ENCODE measurements around the gene ARID2. TPM values are rescaled to one million over a fixed set of nuclear protein-coding genes. Genes with fewer than 3 reads are reported as not detected.

The ARID2 gene
- total RNA-seq, 4 donors from 2014 or later: 22.9 to 39.9 (median 33.8) TPM

DNA sequence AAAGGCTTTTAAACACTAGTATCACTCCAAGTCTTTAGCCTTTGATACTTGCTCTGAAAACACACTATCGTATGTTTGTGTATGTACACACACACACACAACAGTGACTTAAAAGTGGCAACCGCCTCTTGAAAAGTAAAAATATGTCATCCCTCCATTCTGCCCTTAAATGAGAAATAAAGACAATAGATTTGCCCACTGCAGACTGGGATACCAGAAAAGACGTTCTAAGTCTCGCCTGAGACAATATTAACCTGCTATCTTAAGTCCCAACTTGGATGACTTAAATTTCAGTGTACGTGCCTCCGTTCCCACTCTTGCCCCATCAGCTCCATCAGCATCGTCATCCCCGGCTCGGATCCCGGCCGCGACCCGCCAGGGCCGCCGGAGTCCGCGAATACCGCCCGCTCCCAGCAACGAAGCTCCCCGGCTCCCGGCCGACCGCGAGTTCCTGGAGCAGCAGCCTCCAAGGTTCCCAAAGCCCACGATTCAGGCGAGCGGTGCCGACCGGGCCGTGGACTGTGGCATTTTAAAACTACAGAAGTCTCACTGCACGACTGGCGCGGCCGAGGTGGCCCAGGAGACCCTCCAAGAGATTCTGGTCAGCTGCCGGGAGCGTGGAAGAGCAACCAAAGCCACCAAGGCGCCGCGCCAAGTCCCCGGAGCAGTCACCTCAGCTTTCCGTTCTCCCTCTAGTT lies 2.8 kb upstream of the ARID2 start:
- Histone ChIP-seq H3K9me3 (no peaks in the 10 kb centered on the region), H3K36me3 (no peaks in the 10 kb centered on the region), H3K4me3 (peak overlapping the region; percentile 81 to 95 (median 92)), H3K27me3 (no peaks in the 10 kb centered on the region), H3K27ac (peak overlapping the region; percentile 97 to 100 (median 100)), H3K4me1 (peaks cover 6 to 41% (median 29%) of the 10 kb centered on the region in 4 donors)
- intact Hi-C loops (cut with DNase I; ENCODE audit: low total_unique reads) (loop anchor here (10.0 kb wide), 1 partner anchor 182 kb away; no protein-coding TSS in a partner anchor), in situ Hi-C loops (cut with MboI; ENCODE audit: low pct_ligation_motif_present in 1 of 4, low pct_unique_long_range_greater_than_20kb in 1 of 4, low sequenced_read_pairs in 3 of 4) (loop anchor here in 1 of 4 donors (25.0 kb wide), 1 partner anchor 661 kb away; no protein-coding TSS in a partner anchor)
- TF ChIP-seq POLR2AphosphoS5 (IDR thresholded peaks at IDR 0.05) (no peak), POLR2A (IDR thresholded peaks at IDR 0.05) (no peak), EP300 (IDR thresholded peaks at IDR 0.05; ENCODE audit: low read depth) (no peak)
- TF ChIP-seq, protein P1, sequence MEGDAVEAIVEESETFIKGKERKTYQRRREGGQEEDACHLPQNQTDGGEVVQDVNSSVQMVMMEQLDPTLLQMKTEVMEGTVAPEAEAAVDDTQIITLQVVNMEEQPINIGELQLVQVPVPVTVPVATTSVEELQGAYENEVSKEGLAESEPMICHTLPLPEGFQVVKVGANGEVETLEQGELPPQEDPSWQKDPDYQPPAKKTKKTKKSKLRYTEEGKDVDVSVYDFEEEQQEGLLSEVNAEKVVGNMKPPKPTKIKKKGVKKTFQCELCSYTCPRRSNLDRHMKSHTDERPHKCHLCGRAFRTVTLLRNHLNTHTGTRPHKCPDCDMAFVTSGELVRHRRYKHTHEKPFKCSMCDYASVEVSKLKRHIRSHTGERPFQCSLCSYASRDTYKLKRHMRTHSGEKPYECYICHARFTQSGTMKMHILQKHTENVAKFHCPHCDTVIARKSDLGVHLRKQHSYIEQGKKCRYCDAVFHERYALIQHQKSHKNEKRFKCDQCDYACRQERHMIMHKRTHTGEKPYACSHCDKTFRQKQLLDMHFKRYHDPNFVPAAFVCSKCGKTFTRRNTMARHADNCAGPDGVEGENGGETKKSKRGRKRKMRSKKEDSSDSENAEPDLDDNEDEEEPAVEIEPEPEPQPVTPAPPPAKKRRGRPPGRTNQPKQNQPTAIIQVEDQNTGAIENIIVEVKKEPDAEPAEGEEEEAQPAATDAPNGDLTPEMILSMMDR (IDR thresholded peaks at IDR 0.05): no peak
- 0% methylated on average over 6 to 41 of the region's 42 CpGs for WGBS, 2 donors (ENCODE audit: low coverage in 1 of 2)
- peak; percentile 62 for DNase-seq

DNA sequence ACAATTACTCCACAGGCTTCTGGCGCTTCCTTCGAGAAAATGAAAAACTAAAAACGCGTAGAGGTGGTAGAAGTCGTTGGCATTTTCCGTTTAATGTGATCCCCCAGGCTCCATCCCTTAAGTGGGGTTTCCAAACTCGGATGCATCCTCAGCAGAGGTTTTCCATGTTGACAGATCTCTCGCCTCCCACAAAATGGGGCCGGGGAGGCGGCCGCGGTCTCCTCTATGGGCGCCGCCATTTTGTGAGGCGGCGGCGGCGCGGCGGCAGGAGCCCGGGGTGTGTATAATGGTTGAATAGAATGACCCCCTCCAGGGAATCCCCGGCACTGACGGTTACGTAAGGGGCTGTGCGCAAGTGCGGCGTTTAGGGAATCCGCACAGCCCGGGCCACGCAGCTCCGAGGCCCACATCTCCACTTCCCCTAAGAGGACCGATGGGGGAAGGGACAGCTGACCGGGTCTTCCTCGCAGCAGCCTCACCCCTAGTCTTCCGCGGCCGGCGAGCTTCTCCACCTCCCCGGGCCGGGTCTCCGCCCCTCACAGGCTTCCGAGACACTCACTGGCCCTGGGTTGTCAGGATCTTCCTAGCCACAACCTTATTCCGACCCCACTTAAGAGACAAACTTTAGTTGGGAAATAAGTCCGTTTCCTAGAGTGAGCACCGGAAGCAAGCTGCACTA lies 2.1 kb upstream of the ARID2 start:
- H3K4me1 ChIP-seq: peaks cover 9 to 44% (median 33%) of the 10 kb centered on the region in 4 donors
- intact Hi-C loops (cut with DNase I; ENCODE audit: low total_unique reads) (loop anchor here (10.0 kb wide), 1 partner anchor 183 kb away; no protein-coding TSS in a partner anchor), in situ Hi-C loops (cut with MboI; ENCODE audit: low pct_ligation_motif_present in 1 of 4, low pct_unique_long_range_greater_than_20kb in 1 of 4, low sequenced_read_pairs in 3 of 4) (loop anchor here in 1 of 4 donors (25.0 kb wide), 1 partner anchor 660 kb away; no protein-coding TSS in a partner anchor)
- 1% methylated on average over 38 of the region's 45 CpGs; no CpG with 5 or more reads in 1 of the 2 donors for WGBS, 2 donors (ENCODE audit: low coverage in 1 of 2)
- H3K4me3 ChIP-seq: peak overlapping the region; percentile 81 to 95 (median 92)
- peak; percentile 77 to 83 (median 82) for TF ChIP-seq POLR2AphosphoS5 (IDR thresholded peaks at IDR 0.05)
- peak; percentile 78 for TF ChIP-seq EP300 (IDR thresholded peaks at IDR 0.05; ENCODE audit: low read depth)
- TF ChIP-seq, protein P1 (IDR thresholded peaks at IDR 0.05): peak in 1 of 5 experiments; percentile 8
- peak; percentile 93 for TF ChIP-seq POLR2A (IDR thresholded peaks at IDR 0.05)
- no peaks in the 10 kb centered on the region for H3K27me3 ChIP-seq
- no peaks in the 10 kb centered on the region for H3K9me3 ChIP-seq
- H3K27ac ChIP-seq: peak overlapping the region; percentile 97 to 100 (median 100)
- no peaks in the 10 kb centered on the region for H3K36me3 ChIP-seq
- peak; percentile 95 for DNase-seq

DNA sequence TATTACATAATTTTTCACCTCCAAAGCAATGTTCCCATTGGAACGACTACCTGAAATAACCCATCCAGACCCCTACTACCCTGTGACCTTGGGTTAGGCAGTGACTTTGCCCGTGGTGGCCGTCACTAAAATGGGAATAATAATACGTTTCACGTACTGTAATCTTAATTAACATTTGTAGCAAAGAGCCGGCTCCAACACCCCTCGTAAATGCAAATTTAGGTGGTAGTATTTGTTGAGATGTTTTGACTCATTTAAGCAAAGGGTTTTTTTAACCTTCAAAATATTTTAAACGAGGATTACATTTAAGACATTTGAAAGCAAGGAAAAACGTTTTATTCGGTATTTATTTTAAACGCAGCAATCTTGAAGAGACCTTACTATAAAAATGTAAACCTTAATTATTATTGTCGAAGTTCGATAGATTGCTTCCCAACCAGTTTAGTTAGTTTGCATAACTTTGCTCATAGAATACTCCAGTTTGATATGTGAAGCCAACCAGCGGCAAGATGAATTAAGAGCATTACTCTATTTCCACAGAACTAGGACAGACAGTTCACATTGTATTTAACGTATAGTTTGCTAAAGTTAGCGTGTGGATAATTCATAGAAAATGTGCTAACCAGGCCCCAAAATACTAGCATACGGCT lies 1.4 kb upstream of the ARID2 start:
- Histone ChIP-seq H3K27me3 (no peaks in the 10 kb centered on the region), H3K9me3 (no peaks in the 10 kb centered on the region), H3K36me3 (no peaks in the 10 kb centered on the region), H3K4me1 (peaks cover 12 to 44% (median 32%) of the 10 kb centered on the region in 4 donors), H3K4me3 (peak overlapping the region; percentile 81 to 95 (median 92)), H3K27ac (peak overlapping the region; percentile 97 to 100 (median 100))
- DNase-seq: no peak
- TF ChIP-seq POLR2AphosphoS5 (IDR thresholded peaks at IDR 0.05): peak in 1 of 3 donors; percentile 8
- TF ChIP-seq EP300 (IDR thresholded peaks at IDR 0.05; ENCODE audit: low read depth): no peak
- intact Hi-C loops (cut with DNase I; ENCODE audit: low total_unique reads) (loop anchor here (10.0 kb wide), 1 partner anchor 183 kb away; no protein-coding TSS in a partner anchor), in situ Hi-C loops (cut with MboI; ENCODE audit: low pct_ligation_motif_present in 1 of 4, low pct_unique_long_range_greater_than_20kb in 1 of 4, low sequenced_read_pairs in 3 of 4) (loop anchor here in 1 of 4 donors (25.0 kb wide), 1 partner anchor 659 kb away; no protein-coding TSS in a partner anchor)
- WGBS, 2 donors (ENCODE audit: low coverage in 1 of 2): 1% methylated on average over 17 of the region's 17 CpGs

DNA sequence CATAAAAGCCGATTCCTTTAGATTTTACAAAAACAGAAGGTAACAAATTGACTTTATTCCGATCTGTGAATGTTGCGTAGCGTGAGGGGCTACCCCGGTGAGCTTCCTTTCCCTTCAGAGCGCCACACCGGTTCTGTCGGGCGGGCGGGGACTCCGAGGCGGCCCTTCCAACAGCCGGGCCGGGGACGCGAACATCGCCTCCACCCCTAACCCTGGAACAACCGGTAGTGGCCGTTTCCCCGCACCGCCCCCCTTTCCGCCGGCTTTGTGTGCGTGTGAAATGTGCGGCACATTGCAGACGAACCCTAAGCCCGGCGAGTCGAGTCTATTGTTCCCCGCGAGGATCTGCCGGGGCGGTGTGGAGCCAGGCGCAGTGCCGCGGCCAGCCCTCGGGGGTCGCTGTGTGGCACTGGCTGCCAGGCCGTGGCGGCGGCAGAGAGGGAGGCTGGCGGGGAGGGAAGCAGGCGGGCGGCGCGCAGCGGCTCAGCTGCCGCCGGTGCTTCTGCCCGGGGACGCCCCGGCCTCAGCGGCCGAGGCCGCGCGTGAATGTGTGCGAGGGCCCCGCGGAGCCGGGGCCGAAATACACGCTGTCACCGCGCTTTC lies 775 bp upstream of the ARID2 start:
- H3K27ac ChIP-seq: peak overlapping the region; percentile 97 to 100 (median 100)
- TF ChIP-seq POLR2A (IDR thresholded peaks at IDR 0.05) (peak; percentile 95), EP300 (IDR thresholded peaks at IDR 0.05; ENCODE audit: low read depth) (peak; percentile 51), POLR2AphosphoS5 (IDR thresholded peaks at IDR 0.05) (peak; percentile 93 to 96 (median 96))
- TF ChIP-seq, protein P1 (IDR thresholded peaks at IDR 0.05): peak; percentile 84 to 99 (median 93)
- H3K27me3 ChIP-seq: no peaks in the 10 kb centered on the region
- peaks cover 19 to 44% (median 33%) of the 10 kb centered on the region in 4 donors for H3K4me1 ChIP-seq
- in situ Hi-C loops (cut with MboI; ENCODE audit: low pct_ligation_motif_present in 1 of 4, low pct_unique_long_range_greater_than_20kb in 1 of 4, low sequenced_read_pairs in 3 of 4): loop anchor here in 1 of 4 donors (25.0 kb wide), 1 partner anchor 659 kb away; no protein-coding TSS in a partner anchor
- no peaks in the 10 kb centered on the region for H3K36me3 ChIP-seq
- intact Hi-C loops (cut with DNase I; ENCODE audit: low total_unique reads): loop anchor here (10.0 kb wide), 1 partner anchor 184 kb away; no protein-coding TSS in a partner anchor
- WGBS, 2 donors (ENCODE audit: low coverage in 1 of 2): 0% methylated on average over 41 of the region's 65 CpGs; no CpG with 5 or more reads in 1 of the 2 donors
- no peaks in the 10 kb centered on the region for H3K9me3 ChIP-seq
- H3K4me3 ChIP-seq: peak overlapping the region; percentile 89 to 95 (median 94)
- peak; percentile 98 for DNase-seq

Measured in transverse colon (tissue), 4 donors.